ENCODE results near the gene FBN3.

DNA sequence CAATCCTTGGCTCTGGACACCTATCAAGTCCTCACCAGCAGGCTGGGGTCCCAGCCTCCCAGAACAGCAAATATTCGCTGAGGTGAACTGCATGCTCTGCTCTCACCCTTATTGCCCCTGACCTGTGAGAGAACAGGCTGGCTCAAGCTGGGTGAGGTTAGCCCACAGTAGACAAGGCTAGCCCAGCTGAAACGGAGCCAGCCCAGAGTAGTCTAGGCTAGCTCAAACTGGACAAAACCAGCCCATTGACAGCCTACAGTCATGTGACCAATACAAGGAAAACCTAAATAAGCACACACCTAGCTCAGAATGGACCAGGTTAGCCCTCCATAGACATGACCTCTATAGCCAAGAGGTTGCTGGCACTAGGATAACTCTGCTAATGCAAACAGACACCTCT is 58.4 kb downstream of the FBN3 start:
- TF ChIP-seq YY1 (IDR thresholded peaks at IDR 0.05; ENCODE audit: insufficient read depth, insufficient read length) (no peak), ZNF274 (IDR thresholded peaks at IDR 0.05; ENCODE audit: low read depth, low read length) (no peak)

Measured in NT2/D1 (cell line).